Common myeloid progenitor, CD34-positive (primary cell): ENCODE measurements around the gene TMCO4.
A peak's percentile ranks its signal among the peaks of the same experiment; 100 is the strongest.

Experiments used
- CTCF ChIA-PET: fragments of 350-600 bp; sonication (Branson Sonifier 250); formaldehyde crosslinking; loops from one replicate; lab custom pipeline; 2021; ENCODE audit warnings: antibody characterized with exemption; lab: Charles Lee
- POLR2A ChIA-PET: fragments of 350-600 bp; sonication (Branson Sonifier 250); formaldehyde crosslinking; loops from one replicate; lab custom pipeline; 2021; ENCODE audit warnings: antibody characterized with exemption; lab: Charles Lee
- DNase-seq, 3 donors: peaks; one replicate each; pipeline versions ENCODE4 v3.0.0 to v3.0.0-alpha.2; 2013
- H3K27ac ChIP-seq, 2 experiments: 1 replicate in 1 of 2; 2 replicates in 1 of 2; pipeline ENCODE4 v1.7.0; 2013; ENCODE audit warnings: inconsistent platforms in 2 of 2, low read length in 2 of 2, mild to moderate bottlenecking in 2 of 2, low read depth in 1 of 2, moderate library complexity in 1 of 2; ENCODE audit not compliant: severe bottlenecking in 2 of 2, insufficient read depth in 1 of 2, poor library complexity in 1 of 2
- H3K27me3 ChIP-seq, 5 experiments: replicated peaks in 2 of 5; 1 replicate in 3 of 5; 2 replicates in 2 of 5; pipeline versions ENCODE4 v1.6.1 to v1.7.0; 2013; ENCODE audit warnings: low read length in 4 of 5, mild to moderate bottlenecking in 2 of 5, moderate library complexity in 2 of 5, inconsistent platforms in 1 of 5; ENCODE audit not compliant: insufficient read depth in 5 of 5, control insufficient read depth in 4 of 5
- H3K36me3 ChIP-seq, 4 experiments: 1 replicate in 2 of 4; 2 replicates in 2 of 4; pipeline versions ENCODE4 v1.6.1 to v1.7.0; 2013; ENCODE audit warnings: low read length in 3 of 4, control low read depth in 1 of 4, mild to moderate bottlenecking in 1 of 4; ENCODE audit not compliant: control insufficient read depth in 4 of 4, insufficient read depth in 4 of 4
- H3K4me1 ChIP-seq, 4 experiments: 1 replicate in 3 of 4; 2 replicates in 1 of 4; pipeline versions ENCODE4 v1.6.1 to v1.7.1; 2013; ENCODE audit warnings: low read length in 3 of 4, mild to moderate bottlenecking in 3 of 4, control low read depth in 1 of 4, inconsistent platforms in 1 of 4, moderate library complexity in 1 of 4; ENCODE audit not compliant: control insufficient read depth in 4 of 4, insufficient read depth in 4 of 4; ENCODE audit errors: control extremely low read depth in 1 of 4
- H3K4me3 ChIP-seq, 7 experiments: 1 replicate in 4 of 7; 2 replicates in 3 of 7; pipeline versions ENCODE4 v1.5.1 to v1.7.0; 2013; ENCODE audit warnings: mild to moderate bottlenecking in 7 of 7, low read length in 6 of 7, moderate library complexity in 6 of 7, inconsistent platforms in 2 of 7, low read depth in 2 of 7, control low read depth in 1 of 7; ENCODE audit not compliant: insufficient read depth in 4 of 7, control insufficient read depth in 1 of 7; ENCODE audit errors: extremely low read depth in 1 of 7
- H3K9me3 ChIP-seq, 5 experiments: 1 replicate in 4 of 5; 2 replicates in 1 of 5; pipeline versions ENCODE4 v1.6.1 to v1.7.1; 2013; ENCODE audit warnings: low read length in 4 of 5, mild to moderate bottlenecking in 2 of 5, inconsistent platforms in 1 of 5, low read depth in 1 of 5, moderate library complexity in 1 of 5; ENCODE audit not compliant: control insufficient read depth in 4 of 5, insufficient read depth in 2 of 5; ENCODE audit errors: control extremely low read depth in 1 of 5
- WGBS: methylation state at CpG from one replicate; pipeline ENCODE4 v1.1.5; 2013; ENCODE audit not compliant: insufficient coverage; 5-methylcytosine and 5-hydroxymethylcytosine counted together

The TMCO4 gene

DNA sequence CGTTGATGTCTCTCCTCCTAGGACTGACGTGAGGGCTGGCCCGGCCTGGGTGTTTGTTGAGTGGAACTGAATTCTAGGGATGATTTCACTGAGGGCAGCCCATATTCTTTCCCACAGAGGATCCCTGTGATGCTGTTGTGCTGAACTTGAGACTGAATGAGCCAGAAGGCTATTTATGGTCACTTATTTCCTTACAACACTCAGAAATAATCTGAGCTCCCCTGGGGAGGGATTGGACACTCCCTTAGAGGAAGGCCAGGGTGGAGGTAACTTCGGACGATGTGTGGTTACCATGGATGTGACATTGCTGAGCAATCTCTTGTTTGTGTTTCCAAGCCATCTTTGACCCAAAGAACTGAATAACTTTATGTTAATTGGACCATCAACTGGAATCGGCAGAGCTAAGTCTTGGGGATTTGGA is 5.1 kb upstream of the TMCO4 start:
- H3K9me3 ChIP-seq: no peaks in the 10 kb centered on the region
- WGBS: 96% methylated on average over 6 of the region's 6 CpGs
- DNase-seq: no peak
- H3K4me3 ChIP-seq: no peak overlapping the region
- no peaks in the 10 kb centered on the region for H3K36me3 ChIP-seq
- ChIA-PET CTCF (no interaction called here), POLR2A (no interaction called here)
- peaks cover 0 to 4% (median 1%) of the 10 kb centered on the region in 4 experiments for H3K4me1 ChIP-seq
- H3K27ac ChIP-seq: no peak overlapping the region
- H3K27me3 ChIP-seq: peaks cover 0 to 2% (median 0%) of the 10 kb centered on the region in 5 experiments

- POLR2A ChIA-PET: interaction anchor here (0.5 kb wide), 1 partner anchor 599 kb away, joined by 7 read pairs; no protein-coding TSS in a partner anchor
- peaks cover 0 to 2% (median 0%) of the 10 kb centered on the region in 5 experiments for H3K27me3 ChIP-seq
- no peak overlapping the region for H3K4me3 ChIP-seq
- no peak for DNase-seq
- CTCF ChIA-PET: interaction anchor here (1.5 kb wide), 1 partner anchor 47 kb away, joined by 3 read pairs; no protein-coding TSS in a partner anchor
- peaks cover 0 to 14% (median 12%) of the 10 kb centered on the region in 4 experiments for H3K4me1 ChIP-seq
- H3K27ac ChIP-seq: no peak overlapping the region
- H3K36me3 ChIP-seq: no peaks in the 10 kb centered on the region
- H3K9me3 ChIP-seq: no peaks in the 10 kb centered on the region
- 91% methylated on average over 7 of the region's 7 CpGs for WGBS
Observed at GRCh38 chr1:19802269-19802668, 2.6 kb upstream of the TMCO4 start.

DNA sequence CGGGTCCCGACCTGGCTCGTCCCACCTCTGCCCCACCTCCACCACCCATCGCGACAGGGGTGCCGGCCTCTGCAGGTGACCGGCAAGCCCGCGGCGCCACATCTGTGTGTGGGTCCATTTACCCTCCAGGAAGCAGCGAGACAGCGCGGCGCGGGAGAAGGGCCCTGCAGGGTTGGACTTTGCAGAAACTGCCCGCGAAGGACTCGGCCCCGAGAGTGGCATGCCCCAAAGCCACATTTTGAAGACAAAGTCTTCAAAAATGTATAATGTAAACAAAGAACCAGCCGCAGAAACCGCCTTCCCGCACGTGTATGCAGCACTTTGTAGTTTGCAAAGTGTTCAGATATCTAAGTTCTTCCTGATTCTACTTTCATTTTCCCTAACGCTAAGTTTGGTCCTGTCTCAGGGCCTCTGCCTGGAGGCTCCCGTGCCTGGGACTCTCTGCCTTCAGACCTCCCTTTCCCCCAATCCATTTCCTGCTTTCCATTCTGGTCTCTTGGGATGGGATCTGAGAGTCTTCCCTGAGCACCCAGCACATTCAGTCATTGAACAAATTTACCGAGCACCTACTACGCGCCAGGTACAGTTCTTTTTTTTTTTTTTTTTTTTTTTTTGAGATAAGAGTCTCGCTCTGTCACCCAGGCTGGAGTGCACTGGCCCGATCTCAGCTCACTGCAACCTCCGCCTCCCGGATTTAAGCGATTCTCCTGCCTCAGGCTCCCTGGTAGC is 524 bp upstream of the TMCO4 start:
- Histone ChIP-seq H3K4me3 (peak overlapping the region; percentile 58 to 83 (median 70)), H3K27me3 (peaks cover 0 to 2% (median 0%) of the 10 kb centered on the region in 5 experiments), H3K9me3 (no peaks in the 10 kb centered on the region), H3K36me3 (peaks cover 0 to 3% (median 0%) of the 10 kb centered on the region in 4 experiments), H3K4me1 (peaks cover 0 to 14% (median 12%) of the 10 kb centered on the region in 4 experiments), H3K27ac (peak overlapping the region in 1 of 2 experiments; percentile 55)
- 14% methylated on average over 19 of the region's 33 CpGs for WGBS
- peak; percentile 48 to 75 (median 70) for DNase-seq
- ChIA-PET CTCF (no interaction called here), POLR2A (no interaction called here)

- H3K4me1 ChIP-seq: peaks cover 0 to 14% (median 12%) of the 10 kb centered on the region in 4 experiments
- H3K4me3 ChIP-seq: peak overlapping the region in 6 of 7 experiments; percentile 50 to 83 (median 70)
- CTCF ChIA-PET: no interaction called here
- peak overlapping the region in 1 of 2 experiments; percentile 25 for H3K27ac ChIP-seq
- no peaks in the 10 kb centered on the region for H3K27me3 ChIP-seq
- DNase-seq: no peak
- POLR2A ChIA-PET: no interaction called here
- no peaks in the 10 kb centered on the region for H3K9me3 ChIP-seq
- WGBS: 89% methylated on average over 3 of the region's 6 CpGs
- peaks cover 0 to 5% (median under 1%) of the 10 kb centered on the region in 4 experiments for H3K36me3 ChIP-seq
Observed at GRCh38 chr1:19798486-19799229, 1.1 kb downstream of the TMCO4 start.

- Histone ChIP-seq H3K27ac (no peak overlapping the region), H3K27me3 (no peaks in the 10 kb centered on the region), H3K4me1 (peaks cover 0 to 14% (median 12%) of the 10 kb centered on the region in 4 experiments), H3K9me3 (no peaks in the 10 kb centered on the region), H3K36me3 (peaks cover 0 to 11% (median 2%) of the 10 kb centered on the region in 4 experiments), H3K4me3 (no peak overlapping the region)
- CTCF ChIA-PET: no interaction called here
- no peak for DNase-seq
- POLR2A ChIA-PET: no interaction called here
- 100% methylated on average over 2 of the region's 5 CpGs for whole genome bisulfite sequencing
Observed at GRCh38 chr1:19797827-19798226, 1.9 kb downstream of the TMCO4 start.

GRCh38 chr1:19794583-19794982 is 5.1 kb downstream of the TMCO4 start:
- no peak for DNase-seq
- H3K4me3 ChIP-seq: no peak overlapping the region
- peaks cover 0 to 14% (median 8%) of the 10 kb centered on the region in 4 experiments for H3K4me1 ChIP-seq
- ChIA-PET POLR2A (no interaction called here), CTCF (no interaction called here)
- WGBS: 94% methylated on average over 3 of the region's 4 CpGs
- peaks cover 0 to 20% (median 8%) of the 10 kb centered on the region in 4 experiments for H3K36me3 ChIP-seq
- H3K9me3 ChIP-seq: peaks cover 0 to 3% (median 0%) of the 10 kb centered on the region in 5 experiments
- H3K27ac ChIP-seq: no peak overlapping the region
- H3K27me3 ChIP-seq: no peaks in the 10 kb centered on the region
